Coronary artery (tissue), 2 donors: Measurements from ENCODE around the gene XBP1.
A peak's percentile ranks its signal among the peaks of the same experiment; 100 is the strongest.

Experiments used
- DNase-seq: peaks from one replicate; pipeline ENCODE4 v3.0.0-alpha.2; 2017; ENCODE audit warnings: low spot score
- H3K27ac ChIP-seq, 2 donors: fragments of 200-600 bp; sonication (generic); one replicate each; pipeline ENCODE4 v1.5.1; 2016 to 2019
- H3K4me3 ChIP-seq: fragments of 200-600 bp; sonication (generic); 2 replicates; pipeline ENCODE4 v1.5.1; 2016; ENCODE audit warnings: mild to moderate bottlenecking, moderate library complexity
- CTCF ChIP-seq: fragments of 200-600 bp; sonication (generic); IDR thresholded peaks from one replicate; pipeline ENCODE4 v1.5.1; 2019; ENCODE audit warnings: antibody characterized with exemption

Gene XBP1

GRCh38 chr22:28835630-28836189 lies 35.3 kb upstream of the XBP1 start:
- no peak for TF ChIP-seq CTCF
- DNase-seq, result no peak
- H3K27ac ChIP-seq, result no peak overlapping the region
- H3K4me3 ChIP-seq, result no peak overlapping the region

- Histone ChIP-seq H3K4me3 (no peak overlapping the region), H3K27ac (no peak overlapping the region)
- DNase-seq, result no peak
- no peak for TF ChIP-seq CTCF
These were observed 33.0 kb upstream of the XBP1 start for GRCh38 chr22:28833276-28833923.

GRCh38 chr22:28832731-28833130 lies 32.4 kb upstream of the XBP1 start:
- Histone ChIP-seq H3K4me3 (no peak overlapping the region), H3K27ac (no peak overlapping the region)
- no peak for TF ChIP-seq CTCF
- no peak for DNase-seq

- H3K4me3 ChIP-seq, result no peak overlapping the region
- TF ChIP-seq CTCF, result no peak
- no peak overlapping the region for H3K27ac ChIP-seq
- DNase-seq, result no peak
These were observed 31.0 kb upstream of the XBP1 start for GRCh38 chr22:28831140-28832072.

GRCh38 chr22:28830441-28830840 lies 30.1 kb upstream of the XBP1 start:
- TF ChIP-seq CTCF, result no peak
- no peak for DNase-seq
- no peak overlapping the region for H3K4me3 ChIP-seq
- H3K27ac ChIP-seq, result no peak overlapping the region

GRCh38 chr22:28829358-28830181 lies 29.2 kb upstream of the XBP1 start:
- Histone ChIP-seq H3K27ac (no peak overlapping the region), H3K4me3 (peak overlapping the region; percentile 26)
- peak; percentile 80 for DNase-seq
- peak; percentile 86 for TF ChIP-seq CTCF
